ENCODE measurements around the gene DSP. TPM values are rescaled to one million over a fixed set of nuclear protein-coding genes. Genes with fewer than 3 reads are reported as not detected.

DSP gene
- total RNA-seq, 1 donor from 2014 or later, result 464 TPM

DNA sequence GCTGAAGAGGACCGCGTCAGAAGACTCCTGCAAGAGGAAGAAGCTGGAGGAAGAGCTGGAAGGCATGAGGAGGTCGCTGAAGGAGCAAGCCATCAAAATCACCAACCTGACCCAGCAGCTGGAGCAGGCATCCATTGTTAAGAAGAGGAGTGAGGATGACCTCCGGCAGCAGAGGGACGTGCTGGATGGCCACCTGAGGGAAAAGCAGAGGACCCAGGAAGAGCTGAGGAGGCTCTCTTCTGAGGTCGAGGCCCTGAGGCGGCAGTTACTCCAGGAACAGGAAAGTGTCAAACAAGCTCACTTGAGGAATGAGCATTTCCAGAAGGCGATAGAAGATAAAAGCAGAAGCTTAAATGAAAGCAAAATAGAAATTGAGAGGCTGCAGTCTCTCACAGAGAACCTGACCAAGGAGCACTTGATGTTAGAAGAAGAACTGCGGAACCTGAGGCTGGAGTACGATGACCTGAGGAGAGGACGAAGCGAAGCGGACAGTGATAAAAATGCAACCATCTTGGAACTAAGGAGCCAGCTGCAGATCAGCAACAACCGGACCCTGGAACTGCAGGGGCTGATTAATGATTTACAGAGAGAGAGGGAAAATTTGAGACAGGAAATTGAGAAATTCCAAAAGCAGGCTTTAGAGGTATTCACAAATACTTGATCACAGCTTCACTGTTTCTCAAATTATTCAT, 39.6 kb downstream of the DSP start:
- H3K27me3 Mint-ChIP-seq (ENCODE audit: low read depth), result no peaks in the 10 kb centered on the region
- H3K4me1 Mint-ChIP-seq (ENCODE audit: low read depth), result peaks cover 19% of the 10 kb centered on the region
- no peak overlapping the region for H3K4me3 Mint-ChIP-seq (ENCODE audit: unreplicated experiment)
- H3K27ac Mint-ChIP-seq (ENCODE audit: unreplicated experiment), result no peak overlapping the region
- no peaks in the 10 kb centered on the region for H3K9me3 Mint-ChIP-seq (ENCODE audit: low read depth)
- no peak for DNase-seq (ENCODE audit: low spot score)
- H3K36me3 Mint-ChIP-seq (ENCODE audit: low read depth), result peaks cover 56% of the 10 kb centered on the region
- TF ChIP-seq CTCF (IDR thresholded peaks at IDR 0.05), result no peak

- H3K36me3 Mint-ChIP-seq (ENCODE audit: low read depth), result peaks cover 41% of the 10 kb centered on the region
- TF ChIP-seq CTCF (IDR thresholded peaks at IDR 0.05), result no peak
Measured at GRCh38 chr6:7585287-7585930, 43.9 kb downstream of the DSP start.

DNA sequence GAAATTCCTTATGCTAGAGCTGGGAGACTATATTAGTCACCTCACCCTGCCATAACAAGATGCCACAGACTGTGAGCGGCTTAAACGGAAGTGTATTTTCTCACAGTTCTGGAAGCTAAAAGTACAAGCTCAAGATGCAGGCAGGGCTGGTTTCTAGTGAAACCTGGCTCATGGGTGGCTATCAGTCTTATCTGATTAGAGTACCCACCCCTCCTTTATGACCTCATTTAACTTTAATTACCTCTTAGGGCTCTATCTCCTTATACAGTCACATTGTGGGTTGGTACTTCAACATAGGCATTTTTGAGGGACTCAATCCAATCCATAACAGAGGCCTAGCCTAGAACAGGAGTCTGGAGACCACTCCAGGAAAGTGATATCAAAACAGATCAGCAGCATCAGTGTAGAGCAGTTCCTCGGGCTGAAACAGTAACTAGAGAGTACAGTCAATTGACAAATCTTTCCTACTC, 46.2 kb downstream of the DSP start:
- TF ChIP-seq CTCF (IDR thresholded peaks at IDR 0.05), result no peak
- no peaks in the 10 kb centered on the region for H3K9me3 Mint-ChIP-seq (ENCODE audit: low read depth)
- peaks cover 34% of the 10 kb centered on the region for H3K36me3 Mint-ChIP-seq (ENCODE audit: low read depth)
- DNase-seq (ENCODE audit: low spot score), result no peak
- no peaks in the 10 kb centered on the region for H3K27me3 Mint-ChIP-seq (ENCODE audit: low read depth)
- peaks cover 63% of the 10 kb centered on the region for H3K4me1 Mint-ChIP-seq (ENCODE audit: low read depth)
- no peak overlapping the region for H3K4me3 Mint-ChIP-seq (ENCODE audit: unreplicated experiment)
- peak overlapping the region; percentile 97 for H3K27ac Mint-ChIP-seq (ENCODE audit: unreplicated experiment)

More at GRCh38 chr6:7585287-7585930, 43.9 kb downstream of the DSP start:
- Mint-ChIP-seq H3K4me1 (ENCODE audit: low read depth) (peaks cover 43% of the 10 kb centered on the region), H3K27ac (ENCODE audit: unreplicated experiment) (peak overlapping the region; percentile 36), H3K9me3 (ENCODE audit: low read depth) (no peaks in the 10 kb centered on the region), H3K4me3 (ENCODE audit: unreplicated experiment) (no peak overlapping the region), H3K27me3 (ENCODE audit: low read depth) (no peaks in the 10 kb centered on the region)
- no peak for DNase-seq (ENCODE audit: low spot score)

- no peaks in the 10 kb centered on the region for H3K9me3 Mint-ChIP-seq (ENCODE audit: low read depth)
- H3K27ac Mint-ChIP-seq (ENCODE audit: unreplicated experiment), result peak overlapping the region; percentile 97
- H3K36me3 Mint-ChIP-seq (ENCODE audit: low read depth), result peaks cover 30% of the 10 kb centered on the region
- H3K4me3 Mint-ChIP-seq (ENCODE audit: unreplicated experiment), result no peak overlapping the region
- peaks cover 70% of the 10 kb centered on the region for H3K4me1 Mint-ChIP-seq (ENCODE audit: low read depth)
- no peak for DNase-seq (ENCODE audit: low spot score)
- TF ChIP-seq CTCF (IDR thresholded peaks at IDR 0.05), result no peak
- no peaks in the 10 kb centered on the region for H3K27me3 Mint-ChIP-seq (ENCODE audit: low read depth)
Measured at GRCh38 chr6:7588506-7588905, 47.0 kb downstream of the DSP start.

GRCh38 chr6:7589221-7589620, 47.8 kb downstream of the DSP start:
- no peaks in the 10 kb centered on the region for H3K9me3 Mint-ChIP-seq (ENCODE audit: low read depth)
- H3K4me3 Mint-ChIP-seq (ENCODE audit: unreplicated experiment), result peak overlapping the region; percentile 96
- peak overlapping the region; percentile 87 for H3K27ac Mint-ChIP-seq (ENCODE audit: unreplicated experiment)
- TF ChIP-seq CTCF (IDR thresholded peaks at IDR 0.05), result no peak
- H3K4me1 Mint-ChIP-seq (ENCODE audit: low read depth), result peaks cover 70% of the 10 kb centered on the region
- no peak for DNase-seq (ENCODE audit: low spot score)
- H3K27me3 Mint-ChIP-seq (ENCODE audit: low read depth), result no peaks in the 10 kb centered on the region
- H3K36me3 Mint-ChIP-seq (ENCODE audit: low read depth), result peaks cover 23% of the 10 kb centered on the region
